Right cardiac atrium (tissue), 5 donors: ENCODE measurements around the gene DPF3. TPM values are rescaled to one million over a fixed set of nuclear protein-coding genes. Genes with fewer than 3 reads are reported as not detected.
A peak's percentile ranks its signal among the peaks of the same experiment; 100 is the strongest.

Experiments
- ATAC-seq, 2 donors: fragments of 200-7000 bp; cut with Tn5 transposase; one replicate each; pipeline versions ENCODE4 v1.8.0 to v1.9.1; 2020; ENCODE audit warnings: moderate library complexity in 2 of 2, mild to moderate bottlenecking in 1 of 2
- DNase-seq, 3 donors: peaks; one replicate each; pipeline ENCODE4 v3.0.0-alpha.2; 2020
- H3K27ac ChIP-seq: one replicate; pipeline ENCODE4 v1.5.1; 2013; ENCODE audit warnings: mild to moderate bottlenecking, low read length, control low read depth, moderate library complexity
- H3K27me3 ChIP-seq: one replicate; pipeline ENCODE4 v1.6.1; 2013; ENCODE audit not compliant: control insufficient read depth, insufficient read depth
- H3K4me1 ChIP-seq: one replicate; pipeline ENCODE4 v1.6.1; 2013; ENCODE audit warnings: low read length; ENCODE audit not compliant: control insufficient read depth, insufficient read depth
- H3K4me3 ChIP-seq: one replicate; pipeline ENCODE4 v1.5.1; 2013; ENCODE audit warnings: low read length, control low read depth
- H3K9me3 ChIP-seq: one replicate; pipeline ENCODE4 v1.6.1; 2013; ENCODE audit warnings: low read length; ENCODE audit not compliant: control insufficient read depth
- WGBS: extraction: QIAGEN DNeasy Blood & Tissue Kit; methylation state at CpG from one replicate; pipeline ENCODE4 v1.1.7; 2013; 5-methylcytosine and 5-hydroxymethylcytosine counted together
- intact Hi-C, 4 donors: fragments of 100-400 bp; cut with DNase I; formaldehyde crosslinking; loops; one replicate each; pipeline versions ENCODE4 v1.11.0 to v1.14.0; 2022 to 2023
- polyA plus RNA-seq: library from polyadenylated mRNA; stranded (reverse); fragments of 200-250 nt; gene quantifications from one replicate; pipeline ENCODE4 v1.2.3, GENCODE V29; 2013
- total RNA-seq, 4 donors: library from RNA; stranded (reverse); fragmentation: NEBNext Ultra II Directional; extraction: Animal tissue kit (Norgen Biotek cat#: 25700); gene quantifications; one replicate each; pipeline ENCODE4 v1.2.1, GENCODE V29; 2021
- donor health status: healthy with polysubstance abuse.
- donor health status: DM: no; HTN: yes; CAD: no.
- donor health status: DM: no; HTN: no; CAD: no.
- donor health status: DM: no; HTN: yes; CAD: no; lungs with severe emphysema.
- donor health status: DM: yes; HTN: yes; CAD: no.

DPF3 gene
- total and polyA plus RNA-seq, 5 donors, result 16.5 to 33.0 (median 25.9) TPM

DNA sequence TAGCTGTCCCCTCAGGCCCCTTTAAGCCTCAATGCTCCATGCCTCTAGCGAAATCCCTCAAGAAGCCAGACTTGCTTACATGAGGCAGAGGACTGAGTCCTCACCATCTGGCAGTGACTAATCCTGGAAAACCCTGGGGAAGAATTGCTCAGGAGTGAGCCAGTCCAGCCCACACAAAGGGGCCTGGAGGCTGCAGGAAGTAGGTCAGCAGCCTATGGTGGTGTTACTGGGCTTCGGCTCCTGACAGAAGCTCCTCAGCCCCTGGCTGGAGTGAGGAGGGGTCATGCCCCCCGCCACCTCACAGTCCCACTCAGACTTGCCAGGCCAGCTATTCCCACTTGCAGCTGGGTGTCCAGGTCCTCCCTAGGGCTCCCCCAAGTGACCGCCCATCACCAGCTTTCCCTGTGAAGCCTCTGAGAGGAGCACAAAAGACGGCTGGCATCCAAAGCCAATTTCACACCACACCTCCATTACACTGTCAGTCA lies 250.5 kb downstream of the DPF3 start:
- Histone ChIP-seq H3K9me3 (no peaks in the 10 kb centered on the region), H3K4me3 (no peak overlapping the region), H3K27ac (no peak overlapping the region), H3K4me1 (peaks cover 10% of the 10 kb centered on the region), H3K27me3 (no peaks in the 10 kb centered on the region)
- intact Hi-C loops, result no loop called here
- ATAC-seq (peak; percentile 84 to 88), DNase-seq (peak; percentile 30 to 67 (median 57))
- 49% methylated on average over 5 of the region's 5 CpGs for WGBS

DNA sequence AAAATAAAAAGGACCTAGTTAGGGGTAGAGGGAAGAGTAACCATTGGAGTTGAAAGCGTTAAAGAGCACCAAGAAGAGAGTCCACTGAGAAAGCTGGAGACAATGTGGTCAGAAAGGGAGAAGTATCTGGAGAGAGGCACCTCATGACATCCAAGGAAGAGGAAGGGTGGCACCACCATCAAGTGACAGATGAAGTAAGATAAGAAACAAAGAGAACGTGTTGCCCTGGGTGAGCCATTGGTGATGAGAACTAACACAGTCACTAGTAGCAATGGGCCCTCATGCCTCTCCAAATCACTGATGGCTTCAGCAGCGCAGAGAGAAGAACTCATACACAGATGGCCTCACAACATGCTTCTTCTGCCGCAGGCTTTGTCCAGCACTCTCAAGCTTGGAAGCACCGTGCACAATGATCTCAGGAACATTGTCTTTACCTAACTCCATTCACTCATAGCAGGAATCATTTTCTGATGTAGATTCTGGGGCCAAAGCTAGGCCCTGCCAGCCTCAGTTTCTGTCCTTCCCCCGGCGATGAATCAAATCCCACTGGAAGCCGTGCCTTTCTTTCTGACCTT lies 252.9 kb downstream of the DPF3 start:
- Histone ChIP-seq H3K27me3 (no peaks in the 10 kb centered on the region), H3K27ac (no peak overlapping the region), H3K4me3 (no peak overlapping the region), H3K9me3 (no peaks in the 10 kb centered on the region), H3K4me1 (peaks cover 10% of the 10 kb centered on the region)
- intact Hi-C loops, result no loop called here
- DNase-seq (no peak), ATAC-seq (no peak)
- WGBS, result 95% methylated on average over 8 of the region's 8 CpGs

DNA sequence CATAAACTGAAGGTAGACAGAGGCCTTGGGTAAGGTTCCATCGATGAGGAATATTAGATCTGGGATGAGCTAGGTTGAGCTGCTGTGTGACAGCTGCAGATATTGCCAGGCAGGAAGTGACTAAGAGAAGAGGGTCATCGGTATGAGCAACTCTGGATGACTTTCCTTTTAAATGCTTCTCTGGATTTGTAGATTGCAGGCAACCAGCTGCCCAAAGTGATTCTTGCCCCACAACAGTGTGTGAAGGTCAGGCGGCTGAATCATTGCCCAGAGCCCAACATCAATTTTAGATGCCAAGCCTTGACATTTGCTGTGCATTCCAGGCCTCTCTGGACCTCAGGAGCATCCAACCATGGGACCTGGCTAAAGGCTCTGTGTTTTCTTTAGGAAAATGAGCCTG lies 255.9 kb downstream of the DPF3 start:
- H3K27me3 ChIP-seq, result no peaks in the 10 kb centered on the region
- no peaks in the 10 kb centered on the region for H3K9me3 ChIP-seq
- H3K4me1 ChIP-seq, result no peaks in the 10 kb centered on the region
- H3K4me3 ChIP-seq, result no peak overlapping the region
- DNase-seq (no peak), ATAC-seq (peak; percentile 11 to 64)
- no peak overlapping the region for H3K27ac ChIP-seq
- 68% methylated on average over 3 of the region's 3 CpGs for WGBS
- intact Hi-C loops, result no loop called here

DNA sequence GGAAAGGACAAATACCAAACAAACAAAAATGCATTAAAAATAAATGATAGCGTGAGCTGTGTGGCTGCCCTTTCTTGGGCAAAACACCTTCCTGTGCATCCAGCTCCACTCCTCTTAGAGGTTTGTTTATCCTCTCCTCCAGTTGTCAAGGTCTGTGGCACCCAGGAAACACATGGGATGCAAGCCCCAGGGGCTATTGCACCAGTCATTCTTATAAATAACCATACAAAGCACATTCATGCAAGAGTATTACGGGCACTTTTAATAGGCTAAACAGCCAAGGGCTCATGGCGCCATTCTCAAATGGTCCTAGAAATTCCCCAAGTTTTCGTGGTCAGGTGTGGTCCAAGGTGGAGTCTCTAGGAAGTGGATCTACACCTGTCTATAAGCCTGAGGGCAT lies 257.0 kb downstream of the DPF3 start:
- Histone ChIP-seq H3K27ac (no peak overlapping the region), H3K27me3 (no peaks in the 10 kb centered on the region), H3K4me1 (peaks cover 2% of the 10 kb centered on the region), H3K9me3 (no peaks in the 10 kb centered on the region), H3K4me3 (no peak overlapping the region)
- intact Hi-C loops, result no loop called here
- DNase-seq (no peak), ATAC-seq (no peak)
- 94% methylated on average over 4 of the region's 4 CpGs for WGBS

DNA sequence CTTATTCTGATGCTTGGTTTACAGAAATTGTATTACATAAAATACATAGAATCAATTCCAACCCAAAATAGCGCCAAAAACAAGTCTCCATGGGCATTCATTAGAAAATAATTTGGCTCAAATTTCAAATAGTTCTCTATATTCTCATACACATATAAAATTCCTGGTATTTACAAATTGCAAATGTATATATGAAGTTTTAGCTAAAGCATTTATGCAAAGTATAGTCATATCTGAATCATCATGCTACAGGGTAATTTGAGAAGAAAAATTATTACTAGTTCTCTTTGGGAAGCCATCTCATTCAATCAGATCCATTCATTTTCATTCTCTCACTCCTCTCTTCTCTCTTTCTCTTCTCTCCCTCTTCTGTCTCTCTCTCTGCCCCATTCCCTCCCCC lies 257.8 kb downstream of the DPF3 start:
- Histone ChIP-seq H3K9me3 (no peaks in the 10 kb centered on the region), H3K27ac (no peak overlapping the region), H3K4me1 (peaks cover 2% of the 10 kb centered on the region), H3K27me3 (no peaks in the 10 kb centered on the region), H3K4me3 (no peak overlapping the region)
- no peak for ATAC-seq
- WGBS, result 85% methylated on average over 1 of the region's 1 CpG
- DNase-seq, result no peak
- intact Hi-C loops, result no loop called here

DNA sequence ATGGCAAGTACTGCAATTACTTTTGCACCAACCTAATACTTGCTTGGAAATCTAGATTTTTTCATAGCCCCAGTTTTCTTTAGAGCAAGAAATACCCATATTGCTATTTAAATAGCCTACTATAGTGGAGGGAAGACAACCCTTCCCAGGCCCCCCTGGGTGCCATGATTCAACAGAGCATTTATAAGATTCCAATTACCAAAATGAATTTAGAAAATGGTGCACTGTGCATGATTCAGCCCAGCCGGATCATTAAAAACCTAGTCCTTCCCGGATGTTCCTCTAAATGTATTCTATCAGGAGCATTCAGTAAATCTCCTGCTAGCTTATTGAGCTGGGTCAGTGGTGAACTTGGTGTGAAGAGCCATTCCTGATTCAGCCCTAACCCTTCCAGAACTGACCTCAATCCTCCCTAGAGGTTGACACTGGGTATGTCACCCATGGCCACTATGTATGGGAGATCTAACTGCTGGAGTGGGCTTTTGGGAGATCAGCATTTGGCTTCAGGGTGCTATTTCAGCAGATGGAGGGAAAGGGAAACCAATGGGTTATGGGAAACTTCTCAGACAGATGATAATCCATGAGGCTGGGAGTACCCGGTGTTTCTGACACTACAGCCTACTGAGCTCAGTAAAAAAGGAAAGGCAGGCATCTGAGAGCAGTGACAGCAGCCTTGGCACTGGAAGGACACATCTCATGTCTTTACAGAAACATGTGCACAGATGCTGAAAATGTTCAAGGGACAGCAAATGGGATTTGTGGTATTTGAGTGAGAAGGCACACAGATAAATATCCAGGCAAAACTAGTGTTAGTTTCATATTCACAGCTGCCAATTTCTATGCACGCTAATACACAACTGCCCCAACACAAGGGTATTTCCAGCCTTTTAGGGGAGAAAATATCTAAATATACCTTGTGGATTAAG lies 258.9 kb downstream of the DPF3 start:
- ATAC-seq, result no peak
- no peaks in the 10 kb centered on the region for H3K27me3 ChIP-seq
- 79% methylated on average over 4 of the region's 4 CpGs for WGBS
- no peak overlapping the region for H3K4me3 ChIP-seq
- DNase-seq, result no peak
- H3K9me3 ChIP-seq, result no peaks in the 10 kb centered on the region
- peaks cover 2% of the 10 kb centered on the region for H3K4me1 ChIP-seq
- H3K27ac ChIP-seq, result no peak overlapping the region
- intact Hi-C loops, result no loop called here

DNA sequence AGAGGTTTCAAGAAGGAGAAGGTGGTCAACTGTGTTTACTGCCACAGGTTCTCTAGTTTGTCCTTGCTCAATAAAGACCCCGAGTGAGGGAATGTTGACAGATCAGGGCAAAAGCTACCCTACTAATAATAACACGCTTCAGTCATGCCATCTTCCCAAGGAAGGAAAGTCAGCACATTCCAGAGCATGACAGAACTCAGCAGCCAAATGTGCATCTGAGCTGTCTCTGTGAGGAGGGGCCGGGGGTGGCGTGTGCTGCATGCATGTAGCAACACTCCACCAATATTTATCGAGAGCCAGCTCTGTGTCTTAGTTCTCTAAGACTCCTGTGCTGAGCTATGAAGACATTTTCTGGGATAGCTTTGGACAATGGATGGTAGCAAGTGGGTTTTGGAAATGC lies 260.4 kb downstream of the DPF3 start:
- Histone ChIP-seq H3K27me3 (no peaks in the 10 kb centered on the region), H3K4me1 (peaks cover 2% of the 10 kb centered on the region), H3K9me3 (no peaks in the 10 kb centered on the region), H3K27ac (no peak overlapping the region), H3K4me3 (no peak overlapping the region)
- DNase-seq, result no peak
- WGBS, result 59% methylated on average over 5 of the region's 5 CpGs
- peak; percentile 57 to 73 for ATAC-seq
- intact Hi-C loops, result no loop called here

DNA sequence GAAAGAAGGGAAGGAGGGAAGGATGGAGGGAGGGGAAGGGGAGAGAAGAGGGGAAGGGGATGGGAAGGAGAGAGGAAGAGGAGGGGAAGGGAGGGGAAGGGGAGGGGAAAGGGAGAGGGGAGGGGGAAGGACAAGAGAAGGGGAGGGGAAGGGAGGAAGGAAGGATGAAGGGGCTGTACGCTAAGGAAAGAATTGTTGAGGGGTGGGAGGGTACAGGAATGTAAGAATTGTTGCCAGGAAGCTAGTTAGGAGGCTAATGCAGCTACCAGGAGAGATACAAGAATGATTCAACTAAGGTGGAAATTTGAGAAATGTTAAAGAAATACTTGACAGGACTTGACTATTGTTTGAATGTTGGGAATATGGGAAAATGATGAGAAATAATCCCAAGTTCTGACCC lies 261.2 kb downstream of the DPF3 start:
- DNase-seq, result no peak
- intact Hi-C loops, result no loop called here
- no peaks in the 10 kb centered on the region for H3K9me3 ChIP-seq

DNA sequence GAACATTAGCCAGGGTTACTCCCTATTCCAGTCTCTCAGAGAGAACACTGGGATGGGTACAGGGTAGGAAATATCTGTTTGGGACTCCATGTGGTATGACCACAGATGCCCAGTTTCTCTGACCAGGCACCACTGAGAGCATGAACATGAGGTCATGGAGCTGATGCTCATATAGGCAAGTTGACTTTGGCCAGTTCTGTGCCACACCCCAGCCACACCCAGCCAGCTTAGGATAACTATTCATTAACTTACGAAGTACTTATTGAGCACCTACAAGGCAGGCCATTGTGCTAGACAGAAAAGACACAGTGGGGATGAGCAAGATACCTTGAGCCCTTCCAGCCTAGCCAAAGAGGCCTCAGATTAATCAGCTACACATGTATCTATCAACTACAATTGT lies 262.5 kb downstream of the DPF3 start:
- Histone ChIP-seq H3K4me1 (peaks cover 2% of the 10 kb centered on the region), H3K27ac (no peak overlapping the region), H3K9me3 (no peaks in the 10 kb centered on the region), H3K27me3 (no peaks in the 10 kb centered on the region), H3K4me3 (no peak overlapping the region)
- WGBS, result 61% methylated on average over 1 of the region's 1 CpG
- DNase-seq (no peak), ATAC-seq (no peak)
- intact Hi-C loops, result no loop called here

More for the DNA sequence above, 261.2 kb downstream of the DPF3 start:
- H3K4me3 ChIP-seq, result no peak overlapping the region
- H3K27me3 ChIP-seq, result no peaks in the 10 kb centered on the region
- no peak for ATAC-seq
- H3K4me1 ChIP-seq, result peaks cover 2% of the 10 kb centered on the region
- no peak overlapping the region for H3K27ac ChIP-seq
- 38% methylated on average over 1 of the region's 1 CpG for WGBS

DNA sequence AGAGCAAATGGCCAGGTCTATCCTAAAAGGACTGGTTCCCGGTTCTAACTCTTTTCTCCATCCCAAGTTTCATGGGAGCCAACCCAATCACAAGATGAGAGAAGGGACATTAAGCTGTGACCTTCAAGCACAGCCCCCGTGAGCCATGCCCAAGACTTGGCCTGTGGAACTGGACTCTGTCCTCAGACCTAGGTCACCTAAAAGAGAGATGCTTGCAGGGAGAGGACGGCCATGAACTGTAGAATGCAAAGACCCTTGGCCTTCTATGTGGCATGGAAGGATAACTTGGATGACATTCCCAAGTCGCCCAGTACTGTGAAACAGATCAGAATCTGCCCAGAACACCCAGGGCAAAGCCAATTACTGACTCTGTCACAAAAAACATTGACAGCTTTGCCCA lies 263.5 kb downstream of the DPF3 start:
- H3K4me1 ChIP-seq, result peaks cover 2% of the 10 kb centered on the region
- no peak overlapping the region for H3K27ac ChIP-seq
- WGBS, result 82% methylated on average over 4 of the region's 4 CpGs
- ATAC-seq (no peak), DNase-seq (no peak)
- H3K27me3 ChIP-seq, result no peaks in the 10 kb centered on the region
- H3K4me3 ChIP-seq, result no peak overlapping the region
- intact Hi-C loops, result no loop called here
- no peaks in the 10 kb centered on the region for H3K9me3 ChIP-seq

DNA sequence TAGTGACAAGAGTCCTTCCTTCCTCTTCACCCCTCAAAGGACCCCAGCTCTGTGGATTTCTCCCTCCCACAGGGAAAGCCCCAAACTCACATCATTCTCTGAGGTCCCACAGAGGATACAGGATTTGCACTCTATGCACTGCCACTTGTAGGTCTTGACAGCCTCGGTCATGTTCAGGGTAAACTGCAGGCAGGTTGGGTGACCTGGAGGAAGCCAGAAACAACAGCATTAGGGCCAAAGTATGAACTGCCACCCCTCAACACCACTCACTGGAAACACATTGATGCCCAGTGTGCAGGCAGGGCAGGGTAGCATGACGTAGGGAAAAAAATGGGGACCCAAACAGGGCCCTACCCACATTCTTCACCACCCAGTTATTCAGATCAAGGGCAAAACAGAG lies 264.4 kb downstream of the DPF3 start:
- 92% methylated on average over 2 of the region's 2 CpGs for WGBS
- DNase-seq (no peak), ATAC-seq (no peak)
- Histone ChIP-seq H3K4me1 (peaks cover 2% of the 10 kb centered on the region), H3K27me3 (no peaks in the 10 kb centered on the region), H3K9me3 (no peaks in the 10 kb centered on the region), H3K4me3 (no peak overlapping the region), H3K27ac (no peak overlapping the region)
- intact Hi-C loops, result no loop called here
